CD14-positive monocyte (primary cell): ENCODE measurements around the gene UBR1. TPM values are rescaled to one million over a fixed set of nuclear protein-coding genes. Genes with fewer than 3 reads are reported as not detected.

ENCODE experiments used
- DNase-seq, 3 donors: peaks; one replicate each; pipeline ENCODE4 v3.0.0-alpha.2; 2011 to 2022
- H2AFZ ChIP-seq: 2 replicates; pipeline ENCODE4 v1.6.0; 2012; ENCODE audit warnings: mild to moderate bottlenecking, low read depth, low read length, inconsistent platforms; ENCODE audit not compliant: insufficient read depth, poor library complexity, severe bottlenecking
- H3K27ac ChIP-seq, 2 donors: 1 replicate in 1 of 2; 2 replicates in 1 of 2; pipeline ENCODE4 v1.5.1; 2012 to 2013; ENCODE audit warnings: low read length in 2 of 2, control low read depth in 1 of 2, inconsistent platforms in 1 of 2, low read depth in 1 of 2, mild to moderate bottlenecking in 1 of 2
- H3K27me3 ChIP-seq, 2 donors: one replicate each; pipeline versions ENCODE4 v1.6.0 to v1.6.1; 2011 to 2013; ENCODE audit warnings: low read length in 2 of 2; ENCODE audit not compliant: control insufficient read depth in 2 of 2, insufficient read depth in 2 of 2
- H3K36me3 ChIP-seq, 2 donors: replicated peaks in 1 of 2; 1 replicate in 1 of 2; 2 replicates in 1 of 2; pipeline versions ENCODE4 v1.5.1 to v1.6.1; 2012 to 2013; ENCODE audit warnings: low read length in 2 of 2, control low read depth in 1 of 2, inconsistent platforms in 1 of 2, mild to moderate bottlenecking in 1 of 2; ENCODE audit not compliant: insufficient read depth in 2 of 2, control insufficient read depth in 1 of 2
- H3K4me1 ChIP-seq, 2 donors: 1 replicate in 1 of 2; 2 replicates in 1 of 2; pipeline versions ENCODE4 v1.5.1 to v1.6.1; 2012 to 2013; ENCODE audit warnings: low read length in 2 of 2, control low read depth in 1 of 2, inconsistent platforms in 1 of 2, mild to moderate bottlenecking in 1 of 2, moderate library complexity in 1 of 2; ENCODE audit not compliant: insufficient read depth in 2 of 2, control insufficient read depth in 1 of 2
- H3K4me2 ChIP-seq: replicated peaks from 2 replicates; pipeline ENCODE3; 2012; ENCODE audit warnings: low read length, moderate library complexity, mild to moderate bottlenecking; ENCODE audit not compliant: poor library complexity, severe bottlenecking; ENCODE audit errors: extremely low read depth
- H3K4me3 ChIP-seq, 3 experiments: fragments of 200-600 bp in 1 of 3; sonication (generic) in 1 of 3; replicated peaks in 1 of 3; 1 replicate in 2 of 3; 2 replicates in 1 of 3; pipeline ENCODE4 v1.5.1; 2011 to 2013; ENCODE audit warnings: low read length in 3 of 3, mild to moderate bottlenecking in 3 of 3, control low read depth in 2 of 3, low read depth in 2 of 3, inconsistent platforms in 1 of 3, moderate library complexity in 1 of 3
- H3K79me2 ChIP-seq: 2 replicates; pipeline ENCODE4 v1.6.0; 2012; ENCODE audit warnings: mild to moderate bottlenecking, control low read depth, inconsistent platforms, low read length, moderate library complexity; ENCODE audit not compliant: insufficient read depth
- H3K9ac ChIP-seq: 2 replicates; pipeline ENCODE4 v1.6.0; 2017; ENCODE audit warnings: low read length, mild to moderate bottlenecking; ENCODE audit not compliant: insufficient read depth, poor library complexity, severe bottlenecking
- H3K9me3 ChIP-seq, 2 donors: replicated peaks in 1 of 2; 1 replicate in 1 of 2; 2 replicates in 1 of 2; pipeline versions ENCODE4 v1.5.1 to v1.6.1; 2012 to 2013; ENCODE audit warnings: low read length in 2 of 2, control low read depth in 1 of 2; ENCODE audit not compliant: control insufficient read depth in 1 of 2, insufficient read depth in 1 of 2
- H4K20me1 ChIP-seq: 2 replicates; pipeline ENCODE4 v1.6.0; 2012; ENCODE audit warnings: mild to moderate bottlenecking, low read length, control low read depth, moderate library complexity; ENCODE audit not compliant: insufficient read depth
- H3K27ac Mint-ChIP-seq, 7 donors: one replicate each; pipeline ENCODE4 v1.8.0; 2020; ENCODE audit warnings: mild to moderate bottlenecking in 7 of 7, mixed read lengths in 7 of 7, moderate library complexity in 6 of 7, inconsistent platforms in 2 of 7
- H3K27me3 Mint-ChIP-seq, 3 donors: one replicate each; pipeline ENCODE4 v1.8.0; 2021 to 2022; ENCODE audit warnings: low read depth in 3 of 3, mild to moderate bottlenecking in 3 of 3, mixed read lengths in 3 of 3, moderate library complexity in 3 of 3, inconsistent platforms in 1 of 3
- H3K36me3 Mint-ChIP-seq, 2 donors: one replicate each; pipeline ENCODE4 v1.8.0; 2020; ENCODE audit warnings: mixed read lengths in 2 of 2, inconsistent platforms in 1 of 2, mild to moderate bottlenecking in 1 of 2
- H3K4me1 Mint-ChIP-seq: one replicate; pipeline ENCODE4 v1.8.0; 2020; ENCODE audit warnings: mild to moderate bottlenecking, mixed read lengths
- H3K4me3 Mint-ChIP-seq, 2 donors: one replicate each; pipeline ENCODE4 v1.8.0; 2020; ENCODE audit warnings: mild to moderate bottlenecking in 2 of 2, mixed read lengths in 2 of 2, moderate library complexity in 1 of 2
- H3K9me3 Mint-ChIP-seq, 7 donors: one replicate each; pipeline ENCODE4 v1.8.0; 2020 to 2022; ENCODE audit warnings: mixed read lengths in 7 of 7, mild to moderate bottlenecking in 6 of 7, moderate library complexity in 6 of 7, inconsistent platforms in 2 of 7
- CTCF ChIP-seq: fragments of 200-600 bp; IDR thresholded peaks from one replicate; pipeline ENCODE4 v1.8.0; 2022; ENCODE audit warnings: antibody characterized with exemption, mild to moderate bottlenecking
- WGBS: methylation state at CpG from one replicate; pipeline ENCODE4 v1.1.5; 2013; ENCODE audit warnings: missing lambda C conversion rate; ENCODE audit not compliant: insufficient coverage; 5-methylcytosine and 5-hydroxymethylcytosine counted together
- intact Hi-C, 2 donors: fragments of 100-400 bp; cut with micrococcal nuclease; formaldehyde crosslinking; loops; one replicate each; pipeline versions ENCODE4 v1.15.0 to v1.15.1; 2023
- polyA plus RNA-seq, 3 donors: library from polyadenylated mRNA; depleted of rRNA in 1 of 3; unstranded in 2 of 3; stranded (reverse) in 1 of 3; fragments of 300-500 nt in 2 of 3; fragments of >200 nt in 1 of 3; fragmentation: Illumina TruSeq in 2 of 3; gene quantifications; 1 replicate in 2 of 3; 2 replicates in 1 of 3; pipeline ENCODE4 v1.2.3, GENCODE V29; 2012 to 2021

UBR1 gene
- polyA plus RNA-seq, 3 donors = 5.1 to 7.9 (median 6.3) TPM

GRCh38 chr15:43095708-43096347 is 10.0 kb downstream of the UBR1 start:
- H3K27me3 Mint-ChIP-seq = no peaks in the 10 kb centered on the region
- no peak overlapping the region for H2AFZ ChIP-seq
- H3K4me2 ChIP-seq = no peak overlapping the region
- H3K27me3 ChIP-seq = no peaks in the 10 kb centered on the region
- 100% methylated on average over 1 of the region's 8 CpGs for WGBS
- intact Hi-C loops = no loop called here
- peaks cover 11% of the 10 kb centered on the region for H4K20me1 ChIP-seq
- H3K4me1 ChIP-seq = peaks cover 7 to 12% of the 10 kb centered on the region in 2 donors
- peaks cover 0 to 2% (median 0%) of the 10 kb centered on the region in 7 donors for H3K9me3 Mint-ChIP-seq
- TF ChIP-seq CTCF = no peak
- no peak overlapping the region for H3K4me3 Mint-ChIP-seq
- H3K27ac Mint-ChIP-seq = no peak overlapping the region
- peaks cover 28% of the 10 kb centered on the region for H3K4me1 Mint-ChIP-seq
- H3K36me3 ChIP-seq = peaks cover 12 to 37% of the 10 kb centered on the region in 2 donors
- H3K9me3 ChIP-seq = no peaks in the 10 kb centered on the region
- no peak for DNase-seq
- H3K36me3 Mint-ChIP-seq = peaks cover 34 to 42% of the 10 kb centered on the region in 2 donors
- H3K79me2 ChIP-seq = peaks cover 77% of the 10 kb centered on the region
- H3K9ac ChIP-seq = no peak overlapping the region
- H3K4me3 ChIP-seq = no peak overlapping the region
- H3K27ac ChIP-seq = no peak overlapping the region

DNA sequence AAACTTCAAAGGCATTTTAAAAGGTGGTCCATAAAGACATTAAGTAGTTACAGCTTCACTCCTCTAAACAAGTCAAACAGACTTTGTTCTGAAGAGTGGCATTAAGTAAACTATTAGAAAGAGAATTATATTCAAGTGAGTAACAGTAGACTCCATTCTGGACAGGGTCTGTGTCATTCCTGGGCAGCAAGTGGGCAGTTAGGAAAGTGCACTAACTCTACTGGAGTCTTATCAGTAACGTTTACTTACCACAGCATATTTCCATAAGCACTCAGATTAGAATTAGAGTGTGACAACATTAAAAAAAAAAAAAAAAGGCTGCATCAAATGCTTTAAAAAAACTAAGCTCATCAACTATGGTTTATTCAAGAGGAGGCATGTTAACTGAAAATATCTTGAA is 10.6 kb downstream of the UBR1 start:
- Mint-ChIP-seq H3K36me3 (peaks cover 32 to 36% of the 10 kb centered on the region in 2 donors), H3K27me3 (no peaks in the 10 kb centered on the region), H3K27ac (no peak overlapping the region), H3K9me3 (peaks cover 0 to 2% (median 0%) of the 10 kb centered on the region in 7 donors), H3K4me1 (peaks cover 27% of the 10 kb centered on the region), H3K4me3 (no peak overlapping the region)
- intact Hi-C loops = no loop called here
- no peak for DNase-seq
- no peak for TF ChIP-seq CTCF
- peaks cover 11% of the 10 kb centered on the region for H4K20me1 ChIP-seq
- peaks cover 7 to 12% of the 10 kb centered on the region in 2 donors for H3K4me1 ChIP-seq
- peaks cover 73% of the 10 kb centered on the region for H3K79me2 ChIP-seq
- no peak overlapping the region for H3K4me3 ChIP-seq
- no peaks in the 10 kb centered on the region for H3K27me3 ChIP-seq
- WGBS = no CpG with 5 or more reads among the region's 1 CpG
- H3K4me2 ChIP-seq = no peak overlapping the region
- peaks cover 11 to 31% of the 10 kb centered on the region in 2 donors for H3K36me3 ChIP-seq
- H2AFZ ChIP-seq = no peak overlapping the region
- no peak overlapping the region for H3K9ac ChIP-seq
- no peak overlapping the region for H3K27ac ChIP-seq
- no peaks in the 10 kb centered on the region for H3K9me3 ChIP-seq
